ENCODE measurements around the gene TBC1D1. TPM values are rescaled to one million over a fixed set of nuclear protein-coding genes. Genes with fewer than 3 reads are reported as not detected.
"Not testable (repeated sequence)": the region's sequence is repeated elsewhere in the genome, so short reads cannot be mapped to it uniquely, and the experiment has no call there.

TBC1D1 gene
- total and polyA plus RNA-seq, 2 experiments from 2014 or later = 53.9 to 151 TPM

GRCh38 chr4:38020386-38020785 is 129.5 kb downstream of the TBC1D1 start (continued):
- no peak for TF ChIP-seq ZNF462 (CRISPR knock-in tag; IDR thresholded peaks at IDR 0.05)
- no peak for TF ChIP-seq STAT1 (IDR thresholded peaks at IDR 0.05; ENCODE audit: unreplicated experiment)
- no peak for TF ChIP-seq EZH2phosphoT487 (IDR thresholded peaks at IDR 0.05; ENCODE audit: unreplicated experiment)

- not testable (repeated sequence) for H3K36me3 ChIP-seq (ENCODE audit: insufficient read depth); H3K4me1 ChIP-seq (ENCODE audit: insufficient read depth); H2AFZ ChIP-seq; H3K4me3 Mint-ChIP-seq; H3K27me3 Mint-ChIP-seq (ENCODE audit: insufficient read depth, low read depth, poor library complexity); H3K9me2 ChIP-seq (ENCODE audit: insufficient read depth); H3F3A ChIP-seq (replicated peaks; ENCODE audit: low read depth); DNase-seq (ENCODE audit: low spot score); H3K9me3 Mint-ChIP-seq; ATAC-seq; H3K79me2 ChIP-seq (replicated peaks; ENCODE audit: insufficient read depth); H3K27ac Mint-ChIP-seq; H3K27me3 ChIP-seq (ENCODE audit: insufficient read depth); H3K4me2 ChIP-seq; H3K4me3 ChIP-seq; H3K4me1 Mint-ChIP-seq; H3K27ac ChIP-seq (ENCODE audit: low read depth)
- peaks cover 34% of the 10 kb centered on the region for H3K36me3 Mint-ChIP-seq (ENCODE audit: low read depth)
- 0 out of 2 replicates have a peak, but pooled peaks cover 11% of the 10 kb centered on the region for H4K20me1 ChIP-seq (replicated peaks; ENCODE audit: insufficient read depth)
Observed at GRCh38 chr4:38020961-38021360, 130.1 kb downstream of the TBC1D1 start.

GRCh38 chr4:38021751-38022150 is 130.9 kb downstream of the TBC1D1 start:
- ATAC-seq (no peak), DNase-seq (ENCODE audit: low spot score) (no peak)
- H3K79me2 ChIP-seq (replicated peaks; ENCODE audit: insufficient read depth) = no peaks in the 10 kb centered on the region
- H3K36me3 ChIP-seq (ENCODE audit: insufficient read depth) = peaks cover 8% of the 10 kb centered on the region; the same call in 1 of the 2 replicates
- H3F3A ChIP-seq (replicated peaks; ENCODE audit: low read depth) = no peaks in the 10 kb centered on the region
- no peak overlapping the region for H2AFZ ChIP-seq
- H3K4me3 ChIP-seq = no peak overlapping the region
- H3K4me1 ChIP-seq (ENCODE audit: insufficient read depth) = no peaks in the 10 kb centered on the region
- H3K36me3 Mint-ChIP-seq (ENCODE audit: low read depth) = peaks cover 33% of the 10 kb centered on the region
- H3K27ac ChIP-seq (ENCODE audit: low read depth) = no peak overlapping the region
- no peak overlapping the region for H3K27ac Mint-ChIP-seq
- H3K27me3 Mint-ChIP-seq (ENCODE audit: insufficient read depth, low read depth, poor library complexity) = peaks cover 1% of the 10 kb centered on the region
- no peak overlapping the region for H3K4me2 ChIP-seq
- no peaks in the 10 kb centered on the region for H3K4me1 Mint-ChIP-seq
- H3K9me2 ChIP-seq (ENCODE audit: insufficient read depth) = no peaks in the 10 kb centered on the region
- peaks cover 3% of the 10 kb centered on the region; the same call in 1 of the 3 replicates for H3K9me3 Mint-ChIP-seq
- H3K27me3 ChIP-seq (ENCODE audit: insufficient read depth) = no peaks in the 10 kb centered on the region
- H4K20me1 ChIP-seq (replicated peaks; ENCODE audit: insufficient read depth) = 0 out of 2 replicates have a peak, but pooled peaks cover 11% of the 10 kb centered on the region
- H3K4me3 Mint-ChIP-seq = no peak overlapping the region
- TF ChIP-seq ZNF114 (CRISPR knock-in tag; IDR thresholded peaks at IDR 0.05) (no peak), EZH2 (IDR thresholded peaks at IDR 0.05; ENCODE audit: low read depth, unreplicated experiment) (no peak), EZH2phosphoT487 (IDR thresholded peaks at IDR 0.05; ENCODE audit: unreplicated experiment) (no peak), ZNF331 (CRISPR knock-in tag; IDR thresholded peaks at IDR 0.05; ENCODE audit: low read depth) (no peak), POLR2AphosphoS5 (IDR thresholded peaks at IDR 0.05; ENCODE audit: low read depth) (no peak), STAT1 (IDR thresholded peaks at IDR 0.05; ENCODE audit: unreplicated experiment) (no peak), JUNB (IDR thresholded peaks at IDR 0.05; ENCODE audit: unreplicated experiment) (no peak), ETS1 (IDR thresholded peaks at IDR 0.05) (no peak), REST (IDR thresholded peaks at IDR 0.05; ENCODE audit: unreplicated experiment) (no peak)

Measured in GM23338 (cell line).